GM10847 (cell line): ENCODE data around the gene NLRP8.

Source experiments
- POLR2A ChIP-seq: IDR thresholded peaks from 2 replicates; pipeline ENCODE4 v1.6.1; 2011; ENCODE audit not compliant: insufficient read length; ENCODE audit errors: extremely low read depth

The NLRP8 gene

DNA sequence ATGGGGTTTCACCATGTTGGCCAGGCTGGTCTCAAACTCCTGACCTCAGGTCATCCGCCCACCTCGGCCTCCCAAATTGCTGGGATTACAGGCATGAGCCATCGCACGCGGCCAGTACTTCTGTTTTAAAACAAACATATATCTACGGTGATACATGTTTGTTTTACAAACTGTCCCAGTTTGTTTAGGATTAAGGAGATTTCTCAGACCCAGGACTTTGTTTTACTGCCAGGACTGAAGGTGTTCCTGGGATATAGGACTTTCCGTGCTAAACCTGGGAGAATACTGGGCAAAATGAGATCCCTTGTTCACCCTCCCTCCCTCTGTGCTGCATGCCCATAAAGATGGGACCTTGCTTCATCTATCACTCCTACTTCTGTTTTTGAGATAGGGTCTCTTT, 8.8 kb downstream of the NLRP8 start:
- no peak for TF ChIP-seq POLR2A

DNA sequence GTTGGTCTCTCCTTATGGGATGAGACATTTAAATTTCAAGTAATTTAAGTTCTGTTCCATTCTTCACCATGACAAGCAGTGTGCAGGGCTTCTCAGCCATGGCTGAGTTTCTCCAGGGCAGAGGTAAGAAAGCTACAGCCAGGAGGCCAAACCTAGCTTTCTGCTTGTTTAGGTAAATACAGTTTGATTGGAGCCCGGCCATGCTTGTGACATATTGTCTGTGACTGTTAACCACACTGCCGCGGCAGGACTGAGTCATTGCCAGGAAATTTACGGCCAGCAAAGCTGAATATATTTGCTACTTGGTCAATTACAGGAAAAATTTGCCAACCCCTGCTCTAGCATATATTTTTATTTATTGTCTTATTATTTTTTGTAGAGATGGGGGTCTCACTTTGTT, 10.7 kb downstream of the NLRP8 start:
- TF ChIP-seq POLR2A: no peak

DNA sequence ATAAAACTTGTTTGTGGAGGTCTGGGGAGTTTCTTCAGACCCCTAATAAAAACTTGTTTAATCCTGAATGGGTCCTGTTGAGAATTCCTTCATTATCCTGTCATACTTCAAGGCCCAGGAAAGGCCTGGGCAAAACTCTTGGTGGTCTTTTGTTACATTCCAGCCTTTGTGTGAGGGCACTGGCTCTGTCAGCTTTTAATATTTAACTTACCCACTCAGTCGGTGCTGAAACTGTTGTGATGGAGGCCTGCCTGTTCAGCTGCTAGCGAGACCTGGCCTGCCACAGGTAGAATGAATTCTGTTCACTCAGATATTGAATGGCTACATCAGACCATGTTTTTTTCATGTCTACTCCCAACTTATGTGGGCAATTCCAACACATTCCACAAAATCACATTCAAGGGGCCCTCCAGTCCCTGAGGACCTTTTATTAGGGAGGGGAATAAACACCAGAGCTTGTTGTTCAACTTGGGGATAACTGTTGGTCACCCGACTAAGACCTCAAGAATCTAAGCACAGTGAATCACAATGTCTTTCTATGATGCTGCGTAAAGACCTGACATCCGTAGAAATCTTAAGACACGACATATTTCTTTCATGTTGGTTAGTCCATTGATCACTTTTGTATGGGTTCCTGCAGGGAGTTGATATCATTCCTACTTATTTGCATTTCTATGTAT, 12.5 kb downstream of the NLRP8 start:
- TF ChIP-seq POLR2A: no peak

DNA sequence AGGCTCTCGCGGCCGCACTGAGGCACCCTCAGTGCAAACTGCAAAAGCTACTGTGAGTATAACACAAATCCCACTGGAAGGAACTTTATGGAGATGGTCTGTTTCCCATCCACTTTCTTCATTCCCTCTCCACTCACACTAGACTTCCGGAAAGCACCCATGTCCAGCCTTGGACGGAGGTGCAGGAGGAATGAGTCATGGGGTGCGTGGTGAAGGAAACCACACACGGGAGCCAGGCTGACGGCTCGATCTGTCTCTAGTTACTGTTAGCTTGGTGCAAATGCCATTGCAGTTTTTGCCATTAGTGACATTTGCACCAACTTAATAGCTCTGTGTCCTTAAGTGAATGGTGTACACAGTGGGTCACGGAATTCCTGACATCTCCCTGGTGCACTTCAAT, 14.6 kb downstream of the NLRP8 start:
- TF ChIP-seq POLR2A: no peak

DNA sequence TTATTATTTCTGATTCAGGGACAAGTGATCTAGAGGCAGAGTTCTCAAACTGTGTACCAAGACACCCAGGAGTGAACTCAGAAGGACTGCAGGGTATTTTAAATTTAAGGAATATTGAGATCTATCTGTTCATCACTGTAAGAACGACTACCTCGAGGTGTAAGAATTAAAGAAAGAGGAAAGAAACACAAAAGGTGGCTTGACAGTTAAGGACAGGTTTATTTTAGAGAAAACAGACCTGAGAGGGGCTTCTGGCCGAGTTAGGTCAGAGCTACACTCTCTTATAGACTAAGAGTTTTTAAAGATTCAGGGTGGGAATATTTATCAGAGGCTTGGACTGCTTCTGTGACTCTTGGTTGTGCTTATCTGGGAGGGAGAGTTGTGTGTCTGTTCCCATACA, 26.4 kb downstream of the NLRP8 start:
- TF ChIP-seq POLR2A: no peak

DNA sequence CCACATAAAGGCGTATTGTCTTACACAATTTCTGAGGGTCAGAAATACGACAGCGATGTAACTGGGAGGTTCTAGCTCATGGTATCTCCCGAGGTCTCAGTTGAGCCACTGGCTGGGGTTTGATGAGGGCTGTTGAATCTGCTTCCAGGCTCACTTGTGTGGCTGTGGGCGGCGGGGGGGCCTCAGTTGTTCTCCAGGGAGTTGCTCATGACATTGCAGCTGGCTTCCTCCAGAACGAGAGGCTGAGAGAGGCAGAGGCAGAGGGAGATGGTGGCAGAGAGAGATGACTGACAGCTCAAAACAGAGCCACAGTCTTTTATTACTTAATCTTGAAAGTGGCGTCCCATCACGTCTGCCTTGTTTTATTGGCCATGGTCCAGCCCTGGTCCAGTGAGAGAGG, 32.8 kb downstream of the NLRP8 start:
- TF ChIP-seq POLR2A: no peak

DNA sequence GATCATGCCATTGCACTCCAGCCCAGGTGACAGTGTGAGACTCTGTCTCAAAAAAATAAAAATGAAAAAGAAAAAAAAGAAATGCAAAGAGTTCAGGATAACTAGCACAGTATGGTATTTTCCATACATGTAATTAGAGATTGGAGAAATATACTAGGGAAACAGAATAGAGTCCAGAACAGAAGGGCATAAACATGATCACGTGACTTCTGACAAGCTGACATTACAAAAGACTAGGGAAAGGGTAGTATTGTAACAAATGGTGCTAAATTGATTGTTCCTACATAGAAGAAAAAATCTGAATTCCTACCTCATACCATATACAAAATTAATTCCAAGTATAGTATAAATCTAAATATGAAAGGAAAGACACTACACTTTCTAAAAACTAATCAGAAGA, 37.6 kb downstream of the NLRP8 start:
- no peak for TF ChIP-seq POLR2A

DNA sequence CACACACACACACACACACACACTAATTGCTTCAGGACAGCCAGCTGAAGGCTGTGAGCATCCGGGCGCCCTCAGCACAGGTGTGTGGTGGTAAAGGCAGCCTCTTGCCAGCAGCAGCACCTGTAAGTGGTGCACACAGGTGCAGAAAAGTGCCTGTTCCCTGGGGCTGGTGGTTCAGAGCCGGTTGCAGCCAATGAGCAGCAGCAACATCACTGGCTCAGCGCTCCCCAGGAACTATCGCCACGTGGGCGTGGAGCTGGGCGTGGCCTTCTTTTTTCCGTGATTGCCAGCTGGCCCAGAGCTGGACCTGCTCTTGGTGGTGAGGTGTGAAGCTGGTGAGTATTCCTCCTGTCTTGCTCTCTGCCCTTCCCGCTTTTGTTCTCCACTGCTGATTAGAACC, 38.9 kb downstream of the NLRP8 start, which contains the start of gene NLRP5:
NLRP5 (plus strand) TSS at position 289 of the 400 bp plus-strand sequence.
- no peak for TF ChIP-seq POLR2A

DNA sequence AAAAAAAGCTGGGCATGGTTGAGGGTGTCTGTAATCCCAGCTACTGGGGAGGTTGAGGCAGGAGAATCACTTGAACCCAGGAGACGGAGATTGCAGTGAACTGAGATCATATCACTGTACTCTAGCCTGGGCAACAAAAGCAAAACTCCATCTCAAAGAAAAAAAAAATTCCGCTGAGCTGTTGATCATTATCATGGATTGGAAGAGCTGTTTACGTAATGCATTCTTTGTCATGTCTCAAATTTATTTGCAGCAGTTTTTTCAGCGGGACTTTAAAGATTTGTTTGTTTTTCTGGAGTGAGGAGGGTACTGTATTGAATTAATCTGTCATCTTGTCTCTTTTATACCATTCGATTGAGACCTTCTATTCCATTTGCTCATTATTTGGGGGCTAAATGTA, 43.2 kb downstream of the NLRP8 start:
- no peak for TF ChIP-seq POLR2A

DNA sequence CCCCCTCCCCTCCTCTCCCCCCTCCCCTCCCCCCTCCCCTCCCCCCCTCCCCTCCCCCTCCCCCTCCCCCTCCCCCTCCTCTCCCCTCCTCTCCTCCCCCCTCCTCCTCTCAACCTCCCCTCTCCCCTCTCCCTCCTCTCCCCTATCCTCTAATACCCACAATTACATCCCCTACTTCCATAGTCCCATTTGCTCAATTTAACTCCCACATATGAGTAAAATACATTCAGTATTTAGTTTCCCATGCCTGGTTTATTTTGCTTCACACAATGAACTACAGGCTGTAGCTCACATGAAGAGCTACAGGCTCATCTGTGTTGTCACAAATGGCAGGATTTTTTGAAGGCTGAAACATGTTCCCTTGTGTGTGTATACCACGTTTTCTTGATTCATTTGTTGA, 45.9 kb downstream of the NLRP8 start:
- no peak for TF ChIP-seq POLR2A

DNA sequence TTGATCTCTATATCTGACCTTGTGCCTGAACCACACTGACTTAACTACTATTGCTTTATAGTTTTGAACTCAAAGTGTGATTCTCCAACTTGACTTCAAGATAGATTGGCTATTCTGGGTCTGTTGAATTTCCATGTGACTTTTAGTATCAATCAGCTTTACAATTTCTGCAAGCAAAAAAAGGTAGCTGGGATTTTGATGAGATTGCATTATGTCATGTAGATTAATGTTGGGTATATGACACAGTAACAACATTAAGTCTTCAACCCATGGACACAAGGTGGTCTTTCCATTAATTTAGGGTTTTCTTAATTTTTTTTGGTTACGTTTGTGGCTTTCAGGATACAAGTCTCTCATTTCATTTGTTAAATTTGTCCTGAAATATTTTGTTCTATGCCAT, 67.1 kb downstream of the NLRP8 start:
- TF ChIP-seq POLR2A: no peak

DNA sequence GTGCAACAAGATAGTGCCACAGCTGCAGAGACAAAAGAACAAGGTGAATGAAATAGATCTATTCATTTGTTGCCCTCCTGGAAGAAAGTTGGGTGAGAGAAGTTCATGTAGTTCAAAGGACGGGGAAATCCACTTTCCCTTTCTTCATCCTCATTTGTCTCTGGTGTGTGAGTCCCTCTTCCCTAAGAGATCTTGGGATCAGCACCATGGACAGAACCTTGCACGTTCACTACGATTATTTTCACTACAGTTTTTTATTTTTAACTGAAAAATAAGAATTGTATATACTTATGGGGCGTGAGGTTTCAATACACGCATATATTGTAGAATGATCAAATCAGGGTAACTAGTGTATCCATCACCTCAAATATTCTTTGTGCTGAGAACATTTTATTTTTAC, 68.1 kb downstream of the NLRP8 start:
- no peak for TF ChIP-seq POLR2A

DNA sequence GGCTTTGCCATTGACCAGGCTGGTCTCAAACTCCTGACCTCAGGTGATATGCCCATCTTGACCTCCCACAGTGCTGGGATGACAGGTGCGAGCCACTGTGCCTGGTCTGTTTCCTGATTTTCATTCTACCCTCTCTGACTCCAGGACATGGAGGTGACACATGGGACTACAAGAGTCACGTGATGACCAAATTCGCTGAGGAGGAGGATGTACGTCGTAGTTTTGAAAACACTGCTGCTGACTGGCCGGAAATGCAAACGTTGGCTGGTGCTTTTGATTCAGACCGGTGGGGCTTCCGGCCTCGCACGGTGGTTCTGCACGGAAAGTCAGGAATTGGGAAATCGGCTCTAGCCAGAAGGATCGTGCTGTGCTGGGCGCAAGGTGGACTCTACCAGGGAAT, 79.1 kb downstream of the NLRP8 start:
- TF ChIP-seq POLR2A: no peak
